HG02642 (cell line): Measurements from ENCODE around the gene GALE.
A peak's percentile ranks its signal among the peaks of the same experiment; 100 is the strongest.
"Not testable (repeated sequence)": the region's sequence is repeated elsewhere in the genome, so short reads cannot be mapped to it uniquely, and the experiment has no call there.

Experiments
- ATAC-seq: cut with Tn5 transposase; IDR thresholded peaks from one replicate; pipeline ENCODE4 v1.9.1; 2021; ENCODE audit warnings: mild to moderate bottlenecking; ENCODE audit not compliant: unreplicated experiment, poor library complexity

GALE gene

GRCh38 chr1:23810818-23811540, 10.4 kb upstream of the GALE start:
- peak; percentile 61 for ATAC-seq

- ATAC-seq: peak; percentile 57
Observed at GRCh38 chr1:23809751-23810171, 9.2 kb upstream of the GALE start.

- ATAC-seq: no peak
Observed at GRCh38 chr1:23807453-23807852, 6.9 kb upstream of the GALE start.

GRCh38 chr1:23806280-23806679, 5.7 kb upstream of the GALE start:
- ATAC-seq: no peak

GRCh38 chr1:23805025-23805424, 4.5 kb upstream of the GALE start:
- ATAC-seq: no peak

GRCh38 chr1:23804183-23804835, 3.8 kb upstream of the GALE start:
- no peak for ATAC-seq

GRCh38 chr1:23803674-23804073, 3.1 kb upstream of the GALE start:
- no peak for ATAC-seq

- ATAC-seq: not testable (repeated sequence)
Observed at GRCh38 chr1:23802809-23803342, 2.3 kb upstream of the GALE start.

GRCh38 chr1:23801876-23802275, 1.3 kb upstream of the GALE start:
- ATAC-seq: no peak

- no peak for ATAC-seq
Observed at GRCh38 chr1:23801338-23801748, 789 bp upstream of the GALE start.

- ATAC-seq: peak; percentile 15
Observed at GRCh38 chr1:23799570-23800399, 769 bp downstream of the GALE start.

- no peak for ATAC-seq
Observed at GRCh38 chr1:23799255-23799569, 1.3 kb downstream of the GALE start.

GRCh38 chr1:23798662-23799142, 1.9 kb downstream of the GALE start:
- no peak for ATAC-seq

GRCh38 chr1:23797478-23798448, 2.8 kb downstream of the GALE start:
- no peak for ATAC-seq

GRCh38 chr1:23796466-23797271, 3.9 kb downstream of the GALE start:
- no peak for ATAC-seq

- no peak for ATAC-seq
Observed at GRCh38 chr1:23795676-23796465, 4.7 kb downstream of the GALE start.

- ATAC-seq: not testable (repeated sequence)
Observed at GRCh38 chr1:23794732-23795182, 5.8 kb downstream of the GALE start.
